ENCODE data around the gene RPP40.
"Not testable (repeated sequence)": the region's sequence is repeated elsewhere in the genome, so short reads cannot be mapped to it uniquely, and the experiment has no call there.

RPP40 gene

GRCh38 chr6:5012519-5012918 is 8.7 kb upstream of the RPP40 start:
- no peak for DNase-seq

- DNase-seq: no peak
Measured at GRCh38 chr6:5011346-5011745, 7.5 kb upstream of the RPP40 start.

- DNase-seq: no peak
Measured at GRCh38 chr6:5007531-5007930, 3.7 kb upstream of the RPP40 start.

GRCh38 chr6:5006222-5006621 is 2.4 kb upstream of the RPP40 start:
- DNase-seq: no peak

GRCh38 chr6:5005038-5005433 is 1.2 kb upstream of the RPP40 start:
- not testable (repeated sequence) for DNase-seq

- DNase-seq: no peak
Measured at GRCh38 chr6:5004373-5005037, 668 bp upstream of the RPP40 start.

GRCh38 chr6:4999586-4999985 is 4.3 kb downstream of the RPP40 start:
- DNase-seq: no peak

GRCh38 chr6:4997862-4998261 is 6.0 kb downstream of the RPP40 start:
- DNase-seq: no peak

- no peak for DNase-seq
Measured at GRCh38 chr6:4994741-4995140, 9.1 kb downstream of the RPP40 start.

- no peak for DNase-seq
Measured at GRCh38 chr6:4987432-4987831, 16.4 kb downstream of the RPP40 start.

- no peak for DNase-seq
Measured at GRCh38 chr6:4986999-4987398, 16.8 kb downstream of the RPP40 start.

- DNase-seq: no peak
Measured at GRCh38 chr6:4983322-4983721, 20.5 kb downstream of the RPP40 start.

- no peak for DNase-seq
Measured at GRCh38 chr6:4981761-4982160, 22.1 kb downstream of the RPP40 start.

- no peak for DNase-seq
Measured at GRCh38 chr6:4979426-4979825, 24.4 kb downstream of the RPP40 start.

- no peak for DNase-seq
Measured at GRCh38 chr6:4977468-4977867, 26.4 kb downstream of the RPP40 start.

- no peak for DNase-seq
Measured at GRCh38 chr6:4975506-4975905, 28.3 kb downstream of the RPP40 start.

GRCh38 chr6:4974962-4975361 is 28.9 kb downstream of the RPP40 start:
- DNase-seq: no peak

GRCh38 chr6:4973982-4974745 is 29.7 kb downstream of the RPP40 start:
- DNase-seq: peak; percentile 53

- no peak for DNase-seq
Measured at GRCh38 chr6:4973415-4973814, 30.4 kb downstream of the RPP40 start.

GRCh38 chr6:4972438-4972837 is 31.4 kb downstream of the RPP40 start:
- DNase-seq: no peak

GRCh38 chr6:4971851-4972250 is 32.0 kb downstream of the RPP40 start:
- no peak for DNase-seq

GRCh38 chr6:4970739-4971395 is 33.0 kb downstream of the RPP40 start:
- no peak for DNase-seq

GRCh38 chr6:4969609-4970285 is 34.1 kb downstream of the RPP40 start:
- no peak for DNase-seq
